ENCODE measurements around the gene SMAD9. TPM values are rescaled to one million over a fixed set of nuclear protein-coding genes. Genes with fewer than 3 reads are reported as not detected.

SMAD9 gene
- total and polyA plus RNA-seq, 9 of the 15 experiments (the other 6 are each of a cell fraction or from before 2014, with no cell fraction given), result 0.02 to 0.08 (median 0.03) TPM; not detected in 4

DNA sequence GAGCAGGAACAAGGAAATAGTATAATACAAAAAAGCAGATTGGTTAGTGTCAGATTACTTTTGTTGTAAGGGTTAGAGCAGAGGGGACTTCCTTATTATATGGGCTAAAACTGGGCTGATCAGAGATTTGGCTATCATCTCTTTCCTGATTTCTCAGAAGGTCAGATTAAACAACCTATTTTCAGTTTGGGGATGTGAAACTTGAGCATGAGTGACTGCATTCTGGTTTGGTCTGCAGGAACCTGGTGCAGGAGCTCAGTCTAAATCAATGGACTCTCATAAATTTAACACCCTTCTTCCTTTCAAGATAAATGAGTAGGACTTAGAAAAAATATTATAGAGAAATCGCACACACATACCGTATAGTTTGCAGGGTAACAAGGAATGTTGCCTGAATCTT is 113.9 kb downstream of the SMAD9 start (continued):
- TF ChIP-seq CREB1 (IDR thresholded peaks at IDR 0.05) (no peak), CREB1 (CRISPR knock-in tag; IDR thresholded peaks at IDR 0.05) (no peak), RNF2 (IDR thresholded peaks at IDR 0.05) (no peak)

DNA sequence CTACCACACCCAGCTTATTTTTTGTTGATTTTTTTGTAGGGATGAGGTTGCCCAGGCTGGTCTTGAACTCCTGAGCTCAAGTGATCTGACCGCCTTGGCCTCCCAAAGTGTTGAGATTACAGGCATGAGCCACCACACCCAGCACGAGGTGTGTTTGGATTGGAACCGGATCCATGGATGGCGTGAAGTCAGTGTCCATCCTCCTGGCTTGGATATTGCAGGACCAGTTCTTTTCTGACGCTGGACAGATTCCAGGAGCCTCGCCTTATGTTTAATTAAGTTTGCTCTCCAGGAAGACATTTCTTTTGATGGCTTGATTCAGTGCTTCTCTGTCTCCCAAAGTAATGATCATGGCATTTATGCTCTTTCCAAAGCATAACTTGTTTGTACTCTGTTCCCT is 115.5 kb downstream of the SMAD9 start:
- Histone ChIP-seq H3K4me2 (ENCODE audit: insufficient read depth, low read length) (no peak overlapping the region), H3K9me1 (ENCODE audit: control insufficient read depth, insufficient read depth, low read length) (no peaks in the 10 kb centered on the region), H3K9ac (ENCODE audit: insufficient read depth in 1 of 2, low read depth in 2 of 2, low read length in 2 of 2) (no peak overlapping the region), H3K9me3 (replicated peaks; ENCODE audit: control insufficient read depth, insufficient read depth, low read depth, low read length) (no peaks in the 10 kb centered on the region), H4K20me1 (replicated peaks; ENCODE audit: control insufficient read depth, insufficient read depth, low read length) (no peaks in the 10 kb centered on the region), H3K27me3 (ENCODE audit: control insufficient read depth in 2 of 2, insufficient read depth in 2 of 2, low read length in 2 of 2) (no peaks in the 10 kb centered on the region; a peak in 1 of 5 replicates), H2AFZ (ENCODE audit: low read depth, low read length) (no peak overlapping the region), H3K27ac (ENCODE audit: extremely low read depth, low read depth, low read length) (no peak overlapping the region), H3K4me3 (no peak overlapping the region), H3K36me3 (ENCODE audit: control insufficient read depth, insufficient read depth, low read length) (no peaks in the 10 kb centered on the region), H3K79me2 (ENCODE audit: control insufficient read depth, insufficient read depth, low read length) (no peaks in the 10 kb centered on the region), H3K4me1 (replicated peaks in 1 of 2; ENCODE audit: control insufficient read depth in 2 of 2, insufficient read depth in 2 of 2, low read length in 2 of 2) (no peaks in the 10 kb centered on the region)
- DNase-seq (ENCODE audit: extremely low read depth in 1 of 4, low spot score in 3 of 4) (no peak), FAIRE-seq (no peak), ATAC-seq (no peak)
- WGBS (ENCODE audit: insufficient coverage, low coverage, missing lambda C conversion rate), result 2% methylated on average over 6 of the region's 6 CpGs
- in situ Hi-C loops (cut with MboI) (no loop called here), intact Hi-C loops (cut with micrococcal nuclease) (no loop called here)
- TF ChIP-seq, protein P1, sequence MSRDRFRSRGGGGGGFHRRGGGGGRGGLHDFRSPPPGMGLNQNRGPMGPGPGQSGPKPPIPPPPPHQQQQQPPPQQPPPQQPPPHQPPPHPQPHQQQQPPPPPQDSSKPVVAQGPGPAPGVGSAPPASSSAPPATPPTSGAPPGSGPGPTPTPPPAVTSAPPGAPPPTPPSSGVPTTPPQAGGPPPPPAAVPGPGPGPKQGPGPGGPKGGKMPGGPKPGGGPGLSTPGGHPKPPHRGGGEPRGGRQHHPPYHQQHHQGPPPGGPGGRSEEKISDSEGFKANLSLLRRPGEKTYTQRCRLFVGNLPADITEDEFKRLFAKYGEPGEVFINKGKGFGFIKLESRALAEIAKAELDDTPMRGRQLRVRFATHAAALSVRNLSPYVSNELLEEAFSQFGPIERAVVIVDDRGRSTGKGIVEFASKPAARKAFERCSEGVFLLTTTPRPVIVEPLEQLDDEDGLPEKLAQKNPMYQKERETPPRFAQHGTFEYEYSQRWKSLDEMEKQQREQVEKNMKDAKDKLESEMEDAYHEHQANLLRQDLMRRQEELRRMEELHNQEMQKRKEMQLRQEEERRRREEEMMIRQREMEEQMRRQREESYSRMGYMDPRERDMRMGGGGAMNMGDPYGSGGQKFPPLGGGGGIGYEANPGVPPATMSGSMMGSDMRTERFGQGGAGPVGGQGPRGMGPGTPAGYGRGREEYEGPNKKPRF (IDR thresholded peaks at IDR 0.05; ENCODE audit: low read depth, low read length), result no peak
- TF ChIP-seq RAD51 (IDR thresholded peaks at IDR 0.05; ENCODE audit: borderline replicate concordance, low read depth) (no peak), ZNF830 (CRISPR knock-in tag; IDR thresholded peaks at IDR 0.05) (no peak), IRF2 (CRISPR knock-in tag; IDR thresholded peaks at IDR 0.05) (no peak), ZNF75A (CRISPR knock-in tag; IDR thresholded peaks at IDR 0.05) (no peak), CEBPB (tag; IDR thresholded peaks at IDR 0.05) (no peak), MTA2 (IDR thresholded peaks at IDR 0.05; ENCODE audit: low read depth) (no peak), YY1 (IDR thresholded peaks at IDR 0.05; ENCODE audit: borderline replicate concordance in 1 of 3, control insufficient read depth in 1 of 3, extremely low read depth in 1 of 3, insufficient read depth in 3 of 3, insufficient read length in 1 of 3, insufficient replicate concordance in 2 of 3, low read depth in 1 of 3, low read length in 2 of 3) (no peak), ZBTB7A (IDR thresholded peaks at IDR 0.05; ENCODE audit: borderline replicate concordance, control insufficient read depth, low read depth, low read length) (no peak), C11orf30 (IDR thresholded peaks at IDR 0.05; ENCODE audit: low read depth) (no peak), ZNF140 (CRISPR knock-in tag; IDR thresholded peaks at IDR 0.05) (no peak), XRCC4 (IDR thresholded peaks at IDR 0.05; ENCODE audit: extremely low read depth, insufficient read depth, insufficient read length) (no peak), NFXL1 (CRISPR knock-in tag; IDR thresholded peaks at IDR 0.05) (no peak)
- TF ChIP-seq, protein P2, sequence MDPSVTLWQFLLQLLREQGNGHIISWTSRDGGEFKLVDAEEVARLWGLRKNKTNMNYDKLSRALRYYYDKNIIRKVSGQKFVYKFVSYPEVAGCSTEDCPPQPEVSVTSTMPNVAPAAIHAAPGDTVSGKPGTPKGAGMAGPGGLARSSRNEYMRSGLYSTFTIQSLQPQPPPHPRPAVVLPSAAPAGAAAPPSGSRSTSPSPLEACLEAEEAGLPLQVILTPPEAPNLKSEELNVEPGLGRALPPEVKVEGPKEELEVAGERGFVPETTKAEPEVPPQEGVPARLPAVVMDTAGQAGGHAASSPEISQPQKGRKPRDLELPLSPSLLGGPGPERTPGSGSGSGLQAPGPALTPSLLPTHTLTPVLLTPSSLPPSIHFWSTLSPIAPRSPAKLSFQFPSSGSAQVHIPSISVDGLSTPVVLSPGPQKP (CRISPR knock-in tag; IDR thresholded peaks at IDR 0.05), result no peak
- ChIA-PET CTCF (ENCODE audit: low intra/inter-chr PET ratio) (no interaction called here), POLR2A (no interaction called here)
- BruUV-seq (replicated peaks), result no TSS peak

All from K562 (cell line).